ENCODE data around the gene KRTAP4-9. TPM values are rescaled to one million over a fixed set of nuclear protein-coding genes. Genes with fewer than 3 reads are reported as not detected.
"Not testable (repeated sequence)": the region's sequence is repeated elsewhere in the genome, so short reads cannot be mapped to it uniquely, and the experiment has no call there.

The KRTAP4-9 gene
- total RNA-seq, result not detected

DNA sequence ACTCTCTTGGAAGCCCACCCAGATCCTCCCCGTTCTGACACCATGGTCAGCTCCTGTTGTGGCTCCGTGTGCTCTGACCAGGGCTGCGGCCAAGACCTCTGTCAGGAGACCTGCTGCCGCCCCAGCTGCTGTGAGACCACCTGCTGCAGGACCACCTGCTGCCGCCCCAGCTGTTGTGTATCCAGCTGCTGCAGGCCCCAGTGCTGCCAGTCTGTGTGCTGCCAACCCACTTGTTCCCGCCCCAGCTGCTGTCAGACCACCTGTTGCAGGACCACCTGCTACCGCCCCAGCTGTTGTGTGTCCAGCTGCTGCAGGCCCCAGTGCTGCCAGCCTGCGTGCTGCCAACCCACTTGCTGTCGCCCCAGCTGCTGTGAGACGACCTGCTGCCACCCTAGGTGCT is at the start of gene KRTAP4-9:
KRTAP4-9 (plus strand) TSS at position 43 of the 400 bp plus-strand sequence; CDS start at position 43, 0 bp downstream.
- DNase-seq (ENCODE audit: low spot score); ATAC-seq (ENCODE audit: low FRiP score): not testable (repeated sequence)

DNA sequence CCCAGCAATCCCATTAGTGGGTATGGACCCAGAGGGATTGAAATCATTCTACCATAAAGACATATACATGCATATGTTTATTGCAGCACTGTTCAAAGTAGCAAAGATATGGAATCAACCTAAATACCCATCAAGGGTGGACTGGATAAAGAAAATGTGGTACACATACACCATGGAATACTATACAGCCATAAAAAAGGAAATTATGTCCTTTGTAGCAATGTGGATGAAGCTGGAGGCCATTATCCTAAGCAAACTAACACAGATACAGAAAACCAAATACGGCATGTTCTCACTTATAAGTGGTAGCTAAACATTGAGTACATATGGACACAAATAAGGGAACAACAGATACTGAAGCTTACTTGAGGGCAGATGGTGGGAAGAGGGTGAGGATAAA is 47.6 kb upstream of the KRTAP4-9 start:
- TF ChIP-seq, protein P1, sequence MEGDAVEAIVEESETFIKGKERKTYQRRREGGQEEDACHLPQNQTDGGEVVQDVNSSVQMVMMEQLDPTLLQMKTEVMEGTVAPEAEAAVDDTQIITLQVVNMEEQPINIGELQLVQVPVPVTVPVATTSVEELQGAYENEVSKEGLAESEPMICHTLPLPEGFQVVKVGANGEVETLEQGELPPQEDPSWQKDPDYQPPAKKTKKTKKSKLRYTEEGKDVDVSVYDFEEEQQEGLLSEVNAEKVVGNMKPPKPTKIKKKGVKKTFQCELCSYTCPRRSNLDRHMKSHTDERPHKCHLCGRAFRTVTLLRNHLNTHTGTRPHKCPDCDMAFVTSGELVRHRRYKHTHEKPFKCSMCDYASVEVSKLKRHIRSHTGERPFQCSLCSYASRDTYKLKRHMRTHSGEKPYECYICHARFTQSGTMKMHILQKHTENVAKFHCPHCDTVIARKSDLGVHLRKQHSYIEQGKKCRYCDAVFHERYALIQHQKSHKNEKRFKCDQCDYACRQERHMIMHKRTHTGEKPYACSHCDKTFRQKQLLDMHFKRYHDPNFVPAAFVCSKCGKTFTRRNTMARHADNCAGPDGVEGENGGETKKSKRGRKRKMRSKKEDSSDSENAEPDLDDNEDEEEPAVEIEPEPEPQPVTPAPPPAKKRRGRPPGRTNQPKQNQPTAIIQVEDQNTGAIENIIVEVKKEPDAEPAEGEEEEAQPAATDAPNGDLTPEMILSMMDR (IDR thresholded peaks at IDR 0.05), result no peak
- no peak for ATAC-seq (ENCODE audit: low FRiP score)
- DNase-seq (ENCODE audit: low spot score), result no peak

DNA sequence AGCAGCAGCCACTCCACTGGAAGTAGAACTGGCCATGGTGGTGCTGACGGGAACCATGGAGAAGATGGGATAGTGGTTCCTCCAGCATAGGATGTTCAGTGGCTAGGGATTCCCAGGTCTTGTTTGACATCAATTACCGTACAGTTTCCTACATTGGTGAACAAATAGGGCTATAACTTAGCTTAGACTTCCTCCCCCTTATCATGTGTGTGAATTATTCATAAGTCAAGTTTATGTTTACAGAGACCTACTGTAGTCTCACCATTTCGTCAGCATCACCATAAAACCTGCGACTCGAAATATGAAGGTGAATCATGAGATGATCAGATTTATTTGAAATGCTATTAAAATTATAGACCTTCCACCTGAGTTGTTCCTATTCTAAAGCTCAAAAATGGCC is 46.4 kb upstream of the KRTAP4-9 start:
- DNase-seq (ENCODE audit: low spot score) (no peak), ATAC-seq (ENCODE audit: low FRiP score) (no peak)

DNA sequence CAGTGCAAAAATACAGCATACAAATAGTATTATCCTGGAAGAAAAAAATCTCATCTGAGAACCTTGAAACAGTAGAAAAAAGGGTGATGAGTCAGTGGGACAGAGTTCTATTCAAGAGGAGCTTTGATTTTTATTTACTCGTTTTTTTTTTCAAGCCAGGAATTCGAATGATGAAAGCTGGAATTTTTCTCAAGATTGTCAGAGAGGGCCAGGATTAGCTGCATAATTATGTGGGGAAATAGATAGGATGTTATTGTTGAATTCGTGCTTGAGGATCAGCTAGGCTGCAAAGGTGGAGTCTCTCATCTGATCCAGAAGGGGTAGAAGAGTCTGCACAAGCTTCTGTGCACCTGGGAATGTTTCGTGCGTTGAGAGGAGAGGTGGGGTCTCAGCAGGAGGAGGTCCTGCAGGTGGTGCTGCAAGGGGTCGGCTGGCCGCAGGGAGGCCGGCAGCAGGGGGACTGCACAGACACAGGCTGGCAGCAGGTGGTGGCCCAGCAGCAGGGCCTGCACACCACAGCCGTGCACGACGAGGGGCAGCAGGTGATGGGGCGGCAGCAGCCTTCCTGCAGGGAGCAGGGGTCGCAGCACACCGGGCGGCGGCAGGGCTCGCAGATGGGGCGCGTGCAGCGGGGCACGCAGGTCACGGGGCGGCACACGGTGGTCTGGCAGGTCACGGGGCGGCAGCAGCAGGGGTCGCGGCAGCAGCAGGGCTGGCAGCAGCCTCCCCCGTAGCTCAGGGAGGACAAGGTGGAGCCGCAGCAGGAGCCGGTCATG is 45.7 kb upstream of the KRTAP4-9 start:
- ATAC-seq (ENCODE audit: low FRiP score); DNase-seq (ENCODE audit: low spot score): not testable (repeated sequence)

More for the DNA sequence above, 46.4 kb upstream of the KRTAP4-9 start:
- TF ChIP-seq, protein P1 (IDR thresholded peaks at IDR 0.05), result no peak

DNA sequence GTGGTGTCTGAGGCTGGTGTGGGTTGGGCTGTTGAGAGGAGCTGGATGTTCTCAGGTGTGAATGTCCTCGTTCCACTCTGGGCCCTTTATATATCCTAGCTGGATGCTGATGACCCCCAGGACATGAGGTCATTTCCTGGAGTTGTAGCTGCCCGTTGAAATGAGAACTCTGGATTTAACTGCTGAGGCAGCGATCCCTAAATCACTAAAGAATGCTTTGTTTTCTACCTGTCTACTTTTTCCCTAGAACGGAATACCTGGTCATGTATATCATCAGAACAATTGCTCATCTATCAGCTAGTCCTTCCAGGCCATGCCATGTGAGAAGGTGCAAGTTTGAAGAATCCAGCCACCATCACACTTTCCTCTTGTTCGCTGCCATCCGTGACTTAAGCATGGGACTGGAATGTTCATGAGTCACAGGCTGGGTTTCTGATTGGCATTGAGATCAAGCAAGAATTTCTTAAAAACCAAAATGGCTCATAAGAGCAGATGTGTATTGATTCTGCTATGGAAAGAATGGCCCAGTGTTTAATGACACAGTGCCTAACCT is 45.1 kb upstream of the KRTAP4-9 start, which contains the start of gene KRTAP2-3:
KRTAP2-3 (minus strand) TSS at position 63 of the 553 bp plus-strand sequence. CDS start 64 bp downstream, outside the sequence.
- ATAC-seq (ENCODE audit: low FRiP score) (no peak), DNase-seq (ENCODE audit: low spot score) (no peak)
- TF ChIP-seq, protein P1 (IDR thresholded peaks at IDR 0.05), result no peak

DNA sequence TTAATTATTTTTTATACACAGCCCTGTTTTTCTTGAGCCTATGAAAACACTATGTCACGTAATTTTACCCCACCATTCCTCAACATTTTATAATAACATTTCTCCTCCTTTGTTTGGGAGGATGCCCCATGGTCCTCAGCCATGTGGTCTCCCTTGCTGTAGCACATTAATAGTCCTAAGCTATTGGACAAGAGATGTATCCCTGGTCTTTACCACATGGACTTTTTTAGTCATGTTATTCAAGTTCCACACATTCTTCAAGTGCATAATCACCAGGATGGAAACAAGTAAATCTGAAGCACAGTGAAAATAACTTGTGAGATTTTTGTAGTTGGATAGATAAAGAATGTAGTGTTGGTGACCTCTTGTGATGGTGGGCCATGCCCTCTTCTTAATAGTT is 43.2 kb upstream of the KRTAP4-9 start:
- no peak for ATAC-seq (ENCODE audit: low FRiP score)
- no peak for DNase-seq (ENCODE audit: low spot score)
- TF ChIP-seq, protein P1 (IDR thresholded peaks at IDR 0.05), result no peak

DNA sequence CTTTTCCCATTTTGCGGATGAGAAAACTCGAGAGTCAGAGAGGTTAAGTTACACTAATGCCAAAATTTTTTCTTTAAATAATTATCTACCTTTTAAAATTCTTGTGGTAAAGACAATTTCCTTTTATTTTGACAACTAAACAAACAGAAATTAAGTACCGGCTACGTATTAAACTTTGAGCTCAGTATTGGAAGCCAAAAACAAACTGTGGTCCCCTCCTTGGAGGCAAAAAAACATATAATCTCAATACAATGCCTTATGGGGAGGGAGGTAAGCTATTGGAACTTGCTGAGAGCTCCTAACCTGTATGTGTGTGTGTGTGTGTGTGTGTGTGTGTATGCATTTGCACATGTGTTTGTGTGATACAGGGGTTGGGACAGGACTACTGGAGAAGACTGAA is 41.7 kb upstream of the KRTAP4-9 start:
- TF ChIP-seq, protein P1 (IDR thresholded peaks at IDR 0.05), result no peak
- no peak for ATAC-seq (ENCODE audit: low FRiP score)

DNA sequence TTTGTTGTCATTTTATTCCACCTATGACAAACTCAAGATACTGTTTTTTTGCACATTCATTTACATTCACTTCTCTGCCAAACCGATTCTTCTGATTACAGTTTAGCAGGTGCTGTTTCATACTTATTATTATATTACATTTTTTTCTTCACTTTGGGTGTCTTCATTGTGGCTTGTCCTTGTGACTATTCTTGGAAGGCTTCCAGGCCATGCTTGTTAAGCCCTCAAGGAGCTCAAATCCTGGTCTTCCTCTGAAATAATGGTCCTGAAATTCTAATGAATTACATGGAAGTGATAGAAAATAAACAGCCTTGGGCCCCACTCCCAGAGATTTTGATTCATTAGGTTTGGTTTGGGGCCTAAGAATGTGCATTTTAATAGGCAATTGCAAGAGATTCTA is 40.9 kb upstream of the KRTAP4-9 start:
- ATAC-seq (ENCODE audit: low FRiP score) (no peak), DNase-seq (ENCODE audit: low spot score) (no peak)
- TF ChIP-seq, protein P1 (IDR thresholded peaks at IDR 0.05), result no peak

More for the DNA sequence above, 41.7 kb upstream of the KRTAP4-9 start:
- DNase-seq (ENCODE audit: low spot score), result no peak

DNA sequence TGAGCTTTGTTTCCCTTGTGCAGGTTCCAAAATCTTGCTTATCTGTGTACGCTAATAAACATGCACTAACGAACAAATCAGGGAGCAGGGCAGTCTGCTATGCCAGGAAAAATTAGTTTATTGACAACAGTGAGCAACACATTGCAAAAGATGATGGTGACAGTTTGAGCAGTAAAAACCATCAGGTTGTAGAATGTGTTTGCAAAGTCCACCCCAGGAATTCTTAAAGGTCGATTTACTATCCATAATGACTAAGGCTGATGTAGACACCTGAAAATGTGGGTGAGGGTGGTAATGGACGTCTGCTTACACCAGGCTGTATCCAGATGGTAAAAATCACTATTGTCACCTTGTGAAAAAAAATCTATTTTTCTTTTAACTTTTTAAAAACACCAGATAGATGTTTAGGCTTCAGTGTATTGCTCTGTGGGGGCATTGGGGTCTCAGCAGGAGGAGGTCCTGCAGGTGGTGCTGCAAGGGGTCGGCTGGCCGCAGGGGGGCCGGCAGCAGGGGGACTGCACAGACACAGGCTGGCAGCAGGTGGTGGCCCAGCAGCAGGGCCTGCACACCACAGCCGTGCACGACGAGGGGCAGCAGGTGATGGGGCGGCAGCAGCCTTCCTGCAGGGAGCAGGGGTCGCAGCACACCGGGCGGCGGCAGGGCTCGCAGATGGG is 40.0 kb upstream of the KRTAP4-9 start:
- not testable (repeated sequence) for ATAC-seq (ENCODE audit: low FRiP score); DNase-seq (ENCODE audit: low spot score)

Data from omental fat pad (tissue), 4 donors.